ENCODE results near the gene BRMS1.

GRCh38 chr11:66323684-66324083, 21.2 kb downstream of the BRMS1 start:
- no peak for TF ChIP-seq POLR2A (IDR thresholded peaks at IDR 0.05)
- TF ChIP-seq, protein P1, sequence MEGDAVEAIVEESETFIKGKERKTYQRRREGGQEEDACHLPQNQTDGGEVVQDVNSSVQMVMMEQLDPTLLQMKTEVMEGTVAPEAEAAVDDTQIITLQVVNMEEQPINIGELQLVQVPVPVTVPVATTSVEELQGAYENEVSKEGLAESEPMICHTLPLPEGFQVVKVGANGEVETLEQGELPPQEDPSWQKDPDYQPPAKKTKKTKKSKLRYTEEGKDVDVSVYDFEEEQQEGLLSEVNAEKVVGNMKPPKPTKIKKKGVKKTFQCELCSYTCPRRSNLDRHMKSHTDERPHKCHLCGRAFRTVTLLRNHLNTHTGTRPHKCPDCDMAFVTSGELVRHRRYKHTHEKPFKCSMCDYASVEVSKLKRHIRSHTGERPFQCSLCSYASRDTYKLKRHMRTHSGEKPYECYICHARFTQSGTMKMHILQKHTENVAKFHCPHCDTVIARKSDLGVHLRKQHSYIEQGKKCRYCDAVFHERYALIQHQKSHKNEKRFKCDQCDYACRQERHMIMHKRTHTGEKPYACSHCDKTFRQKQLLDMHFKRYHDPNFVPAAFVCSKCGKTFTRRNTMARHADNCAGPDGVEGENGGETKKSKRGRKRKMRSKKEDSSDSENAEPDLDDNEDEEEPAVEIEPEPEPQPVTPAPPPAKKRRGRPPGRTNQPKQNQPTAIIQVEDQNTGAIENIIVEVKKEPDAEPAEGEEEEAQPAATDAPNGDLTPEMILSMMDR (IDR thresholded peaks at IDR 0.05): no peak
